ENCODE measurements around the gene AHI1. TPM values are rescaled to one million over a fixed set of nuclear protein-coding genes. Genes with fewer than 3 reads are reported as not detected.

Gene AHI1
- total and polyA plus RNA-seq, 2 of the 13 experiments (the other 11 are each of a cell fraction or from before 2014, with no cell fraction given), result 7.2 to 18.6 TPM

DNA sequence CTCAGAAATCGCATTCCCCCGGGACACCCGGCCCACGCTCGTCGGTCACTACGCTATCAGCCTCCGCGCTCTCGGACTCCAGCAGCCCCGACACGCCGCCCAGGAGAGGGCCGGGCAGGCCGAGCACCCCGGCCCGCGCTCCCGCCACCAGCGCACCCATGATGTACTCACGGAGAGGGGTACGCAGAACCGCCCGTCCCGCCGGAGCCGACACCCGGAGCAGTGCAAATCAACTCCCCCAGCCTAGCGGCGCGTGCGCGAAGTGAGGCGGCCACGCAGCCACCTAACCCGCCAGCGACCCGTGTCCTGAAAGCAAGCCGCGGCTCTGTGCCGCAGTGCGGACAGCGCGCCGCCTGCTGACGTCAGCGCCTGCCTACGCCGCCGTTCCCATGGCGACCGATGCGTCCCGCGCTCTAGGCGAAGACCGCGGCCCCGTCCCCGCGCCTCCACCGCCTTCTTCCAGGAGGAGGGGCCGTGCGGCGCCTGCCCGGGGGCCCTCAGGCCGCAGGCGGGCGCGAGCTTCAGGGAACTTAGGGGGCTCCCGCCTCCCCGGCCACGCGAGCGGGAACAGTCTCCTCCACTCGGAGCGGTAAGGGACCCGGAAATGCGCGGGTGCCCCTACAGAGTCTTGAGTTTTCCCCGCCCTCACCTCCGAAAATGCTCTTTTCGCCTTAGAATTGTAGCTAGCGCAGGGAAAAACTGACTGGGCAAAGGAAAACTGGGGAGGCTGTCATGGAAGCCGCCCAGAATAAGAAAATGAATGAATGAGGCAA lies at the start of gene AHI1 (continued):
- TF ChIP-seq ZNF232 (CRISPR knock-in tag; IDR thresholded peaks at IDR 0.05; ENCODE audit: borderline replicate concordance) (peak; percentile 96), HOMEZ (CRISPR knock-in tag; IDR thresholded peaks at IDR 0.05; ENCODE audit: low read depth) (0 out of 2 replicates have a peak, but pooled peaks have one; percentile 13), CBX5 (CRISPR knock-in tag; IDR thresholded peaks at IDR 0.05; ENCODE audit: borderline replicate concordance) (peak; percentile 43; the same call in 1 of the 2 replicates), SNAPC2 (CRISPR knock-in tag; IDR thresholded peaks at IDR 0.05) (peak; percentile 70; the same call in 1 of the 2 replicates), KDM5B (CRISPR knock-in tag; IDR thresholded peaks at IDR 0.05; ENCODE audit: borderline replicate concordance) (peak; percentile 96), MAFK (conservative IDR thresholded peaks at IDR 0.05 in 1 of 2, IDR thresholded peaks at IDR 0.05 in 1 of 2; ENCODE audit: low read length in 2 of 2) (peak; percentile 82 to 89), PPARG (CRISPR knock-in tag; conservative IDR thresholded peaks at IDR 0.05) (no peak; the same call in 1 of the 2 replicates), AGO2 (optimal IDR thresholded peaks at IDR 0.05; ENCODE audit: low read depth, low read length) (peak; percentile 85), NCOA5 (CRISPR knock-in tag; IDR thresholded peaks at IDR 0.05) (no peak; the same call in 1 of the 2 replicates), ZNF615 (CRISPR knock-in tag; IDR thresholded peaks at IDR 0.05; ENCODE audit: borderline replicate concordance) (no peak), CBFB (CRISPR knock-in tag; IDR thresholded peaks at IDR 0.05) (peak; percentile 80), ETV6 (CRISPR knock-in tag; conservative IDR thresholded peaks at IDR 0.05) (peak; percentile 16; the same call in 1 of the 2 replicates), ZNF12 (CRISPR knock-in tag; IDR thresholded peaks at IDR 0.05) (no peak; the same call in none of the 2 replicates), ELF1 (CRISPR knock-in tag; IDR thresholded peaks at IDR 0.05) (peak; percentile 70), ZNF333 (CRISPR knock-in tag; IDR thresholded peaks at IDR 0.05; ENCODE audit: borderline replicate concordance) (no peak; the same call in 1 of the 2 replicates), ZNF10 (CRISPR knock-in tag; IDR thresholded peaks at IDR 0.05; ENCODE audit: borderline replicate concordance, low read depth) (no peak), CENPX (CRISPR knock-in tag; IDR thresholded peaks at IDR 0.05) (no peak), ISL2 (CRISPR knock-in tag; IDR thresholded peaks at IDR 0.05) (peak; percentile 77), TCF7 (IDR thresholded peaks at IDR 0.05; ENCODE audit: low read depth) (no peak), BRF2 (CRISPR knock-in tag; IDR thresholded peaks at IDR 0.05) (peak; percentile 70; the same call in 1 of the 2 replicates), NR3C1 (CRISPR knock-in tag; IDR thresholded peaks at IDR 0.05) (no peak), PHB2 (IDR thresholded peaks at IDR 0.05; ENCODE audit: partially characterized antibody) (no peak)
- TF ChIP-seq, protein P1, sequence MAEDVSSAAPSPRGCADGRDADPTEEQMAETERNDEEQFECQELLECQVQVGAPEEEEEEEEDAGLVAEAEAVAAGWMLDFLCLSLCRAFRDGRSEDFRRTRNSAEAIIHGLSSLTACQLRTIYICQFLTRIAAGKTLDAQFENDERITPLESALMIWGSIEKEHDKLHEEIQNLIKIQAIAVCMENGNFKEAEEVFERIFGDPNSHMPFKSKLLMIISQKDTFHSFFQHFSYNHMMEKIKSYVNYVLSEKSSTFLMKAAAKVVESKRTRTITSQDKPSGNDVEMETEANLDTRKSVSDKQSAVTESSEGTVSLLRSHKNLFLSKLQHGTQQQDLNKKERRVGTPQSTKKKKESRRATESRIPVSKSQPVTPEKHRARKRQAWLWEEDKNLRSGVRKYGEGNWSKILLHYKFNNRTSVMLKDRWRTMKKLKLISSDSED (CRISPR knock-in tag; IDR thresholded peaks at IDR 0.05), result peak; percentile 94
- TF ChIP-seq, protein P2, sequence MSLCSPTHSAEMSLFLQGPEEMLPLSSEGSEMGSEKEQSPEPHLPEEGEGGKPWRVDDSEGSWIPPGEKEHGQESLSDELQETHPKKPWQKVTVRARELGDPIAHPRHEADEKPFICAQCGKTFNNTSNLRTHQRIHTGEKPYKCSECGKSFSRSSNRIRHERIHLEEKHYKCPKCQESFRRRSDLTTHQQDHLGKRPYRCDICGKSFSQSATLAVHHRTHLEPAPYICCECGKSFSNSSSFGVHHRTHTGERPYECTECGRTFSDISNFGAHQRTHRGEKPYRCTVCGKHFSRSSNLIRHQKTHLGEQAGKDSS (CRISPR knock-in tag; IDR thresholded peaks at IDR 0.05; ENCODE audit: borderline replicate concordance, low read depth), result peak; percentile 96
- TF ChIP-seq, protein P3, sequence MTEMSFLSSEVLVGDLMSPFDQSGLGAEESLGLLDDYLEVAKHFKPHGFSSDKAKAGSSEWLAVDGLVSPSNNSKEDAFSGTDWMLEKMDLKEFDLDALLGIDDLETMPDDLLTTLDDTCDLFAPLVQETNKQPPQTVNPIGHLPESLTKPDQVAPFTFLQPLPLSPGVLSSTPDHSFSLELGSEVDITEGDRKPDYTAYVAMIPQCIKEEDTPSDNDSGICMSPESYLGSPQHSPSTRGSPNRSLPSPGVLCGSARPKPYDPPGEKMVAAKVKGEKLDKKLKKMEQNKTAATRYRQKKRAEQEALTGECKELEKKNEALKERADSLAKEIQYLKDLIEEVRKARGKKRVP (CRISPR knock-in tag; IDR thresholded peaks at IDR 0.05), result peak in 1 of 2 experiments; percentile 72; a peak in 2 of 4 replicates
